H1 (cell line): Measurements from ENCODE around the gene DNAJC28. TPM values are rescaled to one million over a fixed set of nuclear protein-coding genes. Genes with fewer than 3 reads are reported as not detected.

Experiments used
- CTCF ChIA-PET: fragments of 300-600 bp; sonication (Branson Sonifier 250); formaldehyde crosslinking; loops from one replicate; lab custom pipeline; 2021; ENCODE audit not compliant: partially characterized antibody; lab: Charles Lee
- POLR2A ChIA-PET: fragments of 300-600 bp; sonication (Branson Sonifier 250); formaldehyde crosslinking; loops from one replicate; lab custom pipeline; 2021; ENCODE audit warnings: inconsistent platforms; ENCODE audit not compliant: partially characterized antibody; lab: Charles Lee
- DNase-seq, 2 experiments: peaks; one replicate each; pipeline versions ENCODE4 v3.0.0 to v3.0.0-alpha.2; 2010 to 2022; ENCODE audit warnings: low spot score in 2 of 2, low read depth in 1 of 2, mixed read lengths in 1 of 2
- FAIRE-seq: peaks from 2 replicates; lab custom pipeline; 2011; peaks lifted over from hg19 to GRCh38; lab: Jason Lieb, UNC
- H2AFZ ChIP-seq: 2 replicates; pipeline ENCODE4 v1.8.1; 2012; ENCODE audit warnings: low read length, inconsistent platforms
- H2AK5ac ChIP-seq: 2 replicates; pipeline ENCODE4 v1.6.1; 2013; ENCODE audit warnings: low read depth, low read length
- H2BK120ac ChIP-seq: replicated peaks from 2 replicates; pipeline ENCODE3; 2013; ENCODE audit warnings: low read depth, low read length, inconsistent platforms
- H2BK12ac ChIP-seq: 2 replicates; pipeline ENCODE4 v1.6.1; 2013; ENCODE audit warnings: low read depth, low read length
- H2BK15ac ChIP-seq: 2 replicates; pipeline ENCODE4 v1.6.1; 2013; ENCODE audit warnings: low read length
- H2BK20ac ChIP-seq: 2 replicates; pipeline ENCODE4 v1.6.1; 2013; ENCODE audit warnings: low read length
- H2BK5ac ChIP-seq: 2 replicates; pipeline ENCODE4 v1.6.1; 2013; ENCODE audit warnings: low read depth, low read length
- H3K14ac ChIP-seq: 2 replicates; pipeline ENCODE4 v1.6.1; 2013; ENCODE audit warnings: inconsistent platforms; ENCODE audit not compliant: insufficient read length
- H3K18ac ChIP-seq: 2 replicates; pipeline ENCODE4 v1.6.1; 2013; ENCODE audit warnings: low read length; ENCODE audit errors: extremely low read depth
- H3K23ac ChIP-seq: 2 replicates; pipeline ENCODE4 v1.6.1; 2013; ENCODE audit warnings: inconsistent platforms; ENCODE audit not compliant: insufficient read length
- H3K23me2 ChIP-seq: 2 replicates; pipeline ENCODE4 v1.6.1; 2013; ENCODE audit warnings: low read depth, low read length
- H3K27ac ChIP-seq: 2 replicates; pipeline ENCODE4 v1.6.1; 2011; ENCODE audit warnings: low read depth, low read length, inconsistent platforms
- H3K27me3 ChIP-seq, 4 experiments: replicated peaks in 1 of 4; 1 replicate in 1 of 4; 2 replicates in 3 of 4; pipeline versions ENCODE4 v1.6.1 to v1.8.1; 2011 to 2013; ENCODE audit warnings: low read length in 3 of 4, mild to moderate bottlenecking in 3 of 4, inconsistent platforms in 2 of 4, mixed read lengths in 2 of 4, moderate library complexity in 1 of 4; ENCODE audit not compliant: control insufficient read depth in 3 of 4, insufficient read depth in 3 of 4; ENCODE audit errors: extremely low read depth in 1 of 4
- H3K36me3 ChIP-seq, 4 experiments: 2 replicates each; pipeline versions ENCODE4 v1.6.1 to v1.8.1; 2011 to 2013; ENCODE audit warnings: mild to moderate bottlenecking in 4 of 4, low read length in 3 of 4, moderate library complexity in 2 of 4, control low read depth in 1 of 4, inconsistent platforms in 1 of 4; ENCODE audit not compliant: insufficient read depth in 4 of 4, control insufficient read depth in 2 of 4
- H3K4ac ChIP-seq: replicated peaks from 2 replicates; pipeline ENCODE3; 2013; ENCODE audit warnings: low read length, low read depth, mixed read lengths, inconsistent platforms; ENCODE audit not compliant: insufficient read length
- H3K4me1 ChIP-seq, 4 experiments: replicated peaks in 1 of 4; 1 replicate in 1 of 4; 2 replicates in 3 of 4; pipeline versions ENCODE4 v1.6.1 to v1.8.1; 2011 to 2013; ENCODE audit warnings: low read length in 3 of 4, inconsistent platforms in 2 of 4, mixed read lengths in 1 of 4; ENCODE audit not compliant: insufficient read depth in 4 of 4, control insufficient read depth in 3 of 4
- H3K4me2 ChIP-seq, 2 experiments: 2 replicates each; pipeline versions ENCODE4 v1.6.1 to v1.8.1; 2011 to 2013; ENCODE audit warnings: low read depth in 2 of 2, low read length in 2 of 2, control low read depth in 1 of 2, inconsistent platforms in 1 of 2, mild to moderate bottlenecking in 1 of 2; ENCODE audit not compliant: insufficient read depth in 1 of 2
- H3K4me3 ChIP-seq, 4 experiments: fragments of 200-600, 300-600 bp in 1 of 4; sonication (generic), shearing (Covaris generic), sonication (Bioruptor Twin) in 1 of 4; 2 replicates each; pipeline versions ENCODE4 v1.5.1 to v1.8.1; 2011 to 2016; ENCODE audit warnings: low read length in 4 of 4, low read depth in 3 of 4, control low read depth in 2 of 4, inconsistent platforms in 2 of 4, mild to moderate bottlenecking in 2 of 4, mixed read lengths in 1 of 4, moderate library complexity in 1 of 4; ENCODE audit not compliant: insufficient read depth in 2 of 4; ENCODE audit errors: extremely low read depth in 1 of 4
- H3K56ac ChIP-seq: replicated peaks from 2 replicates; pipeline ENCODE3; 2013; ENCODE audit warnings: low read depth, mild to moderate bottlenecking, mixed read lengths, low read length, inconsistent platforms; ENCODE audit not compliant: insufficient read length
- H3K79me1 ChIP-seq: 2 replicates; pipeline ENCODE4 v1.6.1; 2013; ENCODE audit warnings: low read depth, low read length, control low read depth
- H3K79me2 ChIP-seq, 2 experiments: 2 replicates each; pipeline versions ENCODE4 v1.6.1 to v1.8.1; 2012 to 2013; ENCODE audit warnings: low read length in 2 of 2, mild to moderate bottlenecking in 2 of 2, inconsistent platforms in 1 of 2; ENCODE audit not compliant: insufficient read depth in 2 of 2, control insufficient read depth in 1 of 2
- H3K9ac ChIP-seq, 4 experiments: replicated peaks in 1 of 4; 1 replicate in 1 of 4; 2 replicates in 3 of 4; pipeline versions ENCODE4 v1.6.1 to v1.8.1; 2011 to 2013; ENCODE audit warnings: low read depth in 3 of 4, low read length in 3 of 4, control low read depth in 2 of 4, mild to moderate bottlenecking in 2 of 4, moderate library complexity in 2 of 4, inconsistent platforms in 1 of 4; ENCODE audit errors: extremely low read depth in 1 of 4
- H3K9me3 ChIP-seq, 2 experiments: 2 replicates each; pipeline versions ENCODE4 v1.6.1 to v1.8.1; 2012 to 2013; ENCODE audit warnings: mild to moderate bottlenecking in 2 of 2, moderate library complexity in 2 of 2, control low read depth in 1 of 2, inconsistent platforms in 1 of 2, low read depth in 1 of 2, low read length in 1 of 2, mixed read lengths in 1 of 2; ENCODE audit not compliant: insufficient read depth in 2 of 2
- H4K20me1 ChIP-seq, 2 experiments: replicated peaks in 1 of 2; 2 replicates each; pipeline versions ENCODE3 to v1.8.1; 2011 to 2013; ENCODE audit warnings: inconsistent platforms in 2 of 2, low read length in 2 of 2, mild to moderate bottlenecking in 1 of 2; ENCODE audit not compliant: insufficient read depth in 2 of 2, control insufficient read depth in 1 of 2
- H4K5ac ChIP-seq: 2 replicates; pipeline ENCODE4 v1.6.1; 2013; ENCODE audit warnings: low read length, low read depth, mixed read lengths, inconsistent platforms; ENCODE audit not compliant: insufficient read length
- H4K8ac ChIP-seq: 2 replicates; pipeline ENCODE4 v1.8.0; 2013; ENCODE audit warnings: mild to moderate bottlenecking, moderate library complexity, low read length, inconsistent platforms; ENCODE audit not compliant: insufficient read depth; ENCODE audit errors: extremely low read depth
- H4K91ac ChIP-seq: replicated peaks from 2 replicates; pipeline ENCODE3; 2013; ENCODE audit warnings: low read length, mixed read lengths, inconsistent platforms; ENCODE audit not compliant: insufficient read length
- CEBPB ChIP-seq: IDR thresholded peaks from 2 replicates; pipeline ENCODE4 v1.6.1; 2012; ENCODE audit warnings: low read depth, low read length
- CHD1 ChIP-seq: IDR thresholded peaks from 2 replicates; pipeline ENCODE4 v1.6.1; 2012; ENCODE audit warnings: low read depth, low read length, improper control_type of control experiment
- CHD2 ChIP-seq: IDR thresholded peaks from 2 replicates; pipeline ENCODE4 v1.6.1; 2012; ENCODE audit warnings: low read length, improper control_type of control experiment
- EP300 ChIP-seq, 2 experiments: IDR thresholded peaks; 1 replicate in 1 of 2; 2 replicates in 1 of 2; pipeline ENCODE4 v1.6.1; 2011 to 2012; ENCODE audit warnings: low read depth in 2 of 2, low read length in 2 of 2, mild to moderate bottlenecking in 2 of 2, borderline replicate concordance in 1 of 2, inconsistent platforms in 1 of 2, moderate library complexity in 1 of 2
- KDM4A ChIP-seq: IDR thresholded peaks from one replicate; pipeline ENCODE4 v1.7.1; 2012; ENCODE audit warnings: low read depth, mild to moderate bottlenecking, moderate library complexity, low read length, inconsistent platforms; ENCODE audit not compliant: severe bottlenecking
- NRF1 ChIP-seq: IDR thresholded peaks from 2 replicates; pipeline ENCODE4 v1.6.1; 2011; ENCODE audit warnings: mild to moderate bottlenecking, low read depth, low read length, improper control_type of control experiment
- PHF8 ChIP-seq: fragments of 200-600 bp; sonication (generic); conservative IDR thresholded peaks from 2 replicates; pipeline ENCODE4 v1.7.1; 2012; ENCODE audit warnings: low read depth, mild to moderate bottlenecking, inconsistent platforms, low read length, moderate library complexity
- RAD21 ChIP-seq, 2 experiments: IDR thresholded peaks in 1 of 2; conservative IDR thresholded peaks in 1 of 2; 2 replicates each; pipeline ENCODE4 v1.6.1; 2011; ENCODE audit warnings: low read depth in 2 of 2, low read length in 2 of 2, improper control_type of control experiment in 1 of 2, inconsistent platforms in 1 of 2, mild to moderate bottlenecking in 1 of 2, moderate library complexity in 1 of 2
- RFX5 ChIP-seq: IDR thresholded peaks from 2 replicates; pipeline ENCODE4 v1.6.1; 2011; ENCODE audit warnings: low read depth, low read length, improper control_type of control experiment, borderline replicate concordance
- TAF1 ChIP-seq: IDR thresholded peaks from 2 replicates; pipeline ENCODE4 v1.6.1; 2011; ENCODE audit warnings: mild to moderate bottlenecking, low read depth, low read length
- TBP ChIP-seq: IDR thresholded peaks from 2 replicates; pipeline ENCODE4 v1.6.1; 2011; ENCODE audit warnings: low read depth, low read length, improper control_type of control experiment
- WGBS, 2 experiments: shearing (Covaris generic) in 1 of 2; methylation state at CpG; one replicate each; pipeline versions ENCODE4 v1.1.6 to v1.1.7; 2013 to 2015; ENCODE audit warnings: low lambda C conversion rate in 2 of 2, mixed read lengths in 2 of 2, inconsistent platforms in 1 of 2, low coverage in 1 of 2, missing lambda C conversion rate in 1 of 2; ENCODE audit not compliant: insufficient replicate concordance in 2 of 2, insufficient coverage in 1 of 2, insufficient read length in 1 of 2; ENCODE audit errors: extremely low coverage in 1 of 2, missing lambda C conversion rate in 1 of 2; 5-methylcytosine and 5-hydroxymethylcytosine counted together
- polyA plus RNA-seq, 7 experiments: library from polyadenylated mRNA; depleted of rRNA in 3 of 7; stranded (reverse) in 5 of 7; unstranded in 2 of 7; fragments of >200 nt in 5 of 7; fragments of 200-250 nt in 2 of 7; gene quantifications; 1 replicate in 5 of 7; 2 replicates in 1 of 7; 4 replicates in 1 of 7; pipeline versions ENCODE4 v1.2.1 to v1.2.3, GENCODE V29; 2011 to 2013; ENCODE audit warnings: missing spikeins in 2 of 7, mixed read lengths in 2 of 7
- total RNA-seq: library from RNA; stranded (reverse); fragmentation: NEBNext Ultra II Directional; extraction: Animal tissue kit (Norgen Biotek cat#: 25700); gene quantifications from 2 replicates; pipeline ENCODE4 v1.2.1, GENCODE V29; 2021
- TF ChIP-seq, protein P1 (sequence below): IDR thresholded peaks from 2 replicates; pipeline ENCODE4 v1.6.1; 2012; ENCODE audit warnings: low read length, inconsistent platforms

The DNAJC28 gene
- total and polyA plus RNA-seq, 2 of the 8 experiments (the other 6 are each of a cell fraction or from before 2014, with no cell fraction given), result 0.97 to 4.3 TPM

DNA sequence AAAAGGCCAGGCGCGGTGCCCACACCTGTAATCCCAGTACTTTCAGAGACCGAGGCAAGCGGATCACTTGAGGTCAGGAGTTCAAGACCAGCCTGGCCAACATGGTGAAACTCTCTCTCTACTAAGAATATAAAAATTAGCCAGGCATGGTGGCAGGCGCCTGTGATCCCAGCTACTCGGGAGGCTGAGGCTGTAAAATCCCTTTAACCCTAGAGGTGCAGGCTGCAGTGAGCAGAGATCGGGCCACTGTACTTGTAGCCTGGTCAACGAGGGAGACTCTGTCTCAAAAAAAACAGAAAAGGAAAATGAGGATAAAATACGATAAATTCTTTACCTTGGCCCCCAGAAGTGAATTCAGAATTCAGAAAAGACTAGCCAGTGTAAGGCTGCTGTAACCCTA lies 13.3 kb downstream of the DNAJC28 start:
- no peak overlapping the region for H3K18ac ChIP-seq
- H3K27me3 ChIP-seq, result no peaks in the 10 kb centered on the region
- FAIRE-seq, result no peak
- no peak overlapping the region for H2BK12ac ChIP-seq
- H3K4me1 ChIP-seq, result 0 out of 7 replicates have a peak, but pooled peaks cover 0 to 6% (median 0%) of the 10 kb centered on the region in 4 experiments
- no peak overlapping the region for H4K91ac ChIP-seq
- no peak overlapping the region for H3K23ac ChIP-seq
- H3K23me2 ChIP-seq, result peaks cover 10% of the 10 kb centered on the region
- no peak overlapping the region for H2BK15ac ChIP-seq
- H3K79me1 ChIP-seq, result no peaks in the 10 kb centered on the region
- ChIA-PET CTCF (no interaction called here), POLR2A (interaction anchor here (1.4 kb wide), 1 partner anchor 13 kb away, joined by 3 read pairs; the partner anchor contains the start of gene DNAJC28)
- WGBS, 2 experiments, result 81% methylated on average over 9 of the region's 9 CpGs; no CpG with 5 or more reads in 1 of the 2 experiments
- H4K20me1 ChIP-seq, result peaks cover 2% of the 10 kb centered on the region in 2 experiments
- no peaks in the 10 kb centered on the region for H3K36me3 ChIP-seq
- H3K4ac ChIP-seq, result no peak overlapping the region
- H2AK5ac ChIP-seq, result no peak overlapping the region
- no peak overlapping the region for H2BK120ac ChIP-seq
- peak overlapping the region; percentile 32 to 87 (median 76); a peak in 6 of 8 replicates for H3K4me3 ChIP-seq
- no peak overlapping the region for H4K5ac ChIP-seq
- peak overlapping the region in 1 of 4 experiments; percentile 33; a peak in 1 of 7 replicates for H3K9ac ChIP-seq
- H2BK5ac ChIP-seq, result no peak overlapping the region
- H3K27ac ChIP-seq, result no peak overlapping the region
- H3K79me2 ChIP-seq, result peaks cover 0 to 12% of the 10 kb centered on the region in 2 experiments; a peak in 1 of 4 replicates
- TF ChIP-seq EP300 (IDR thresholded peaks at IDR 0.05; ENCODE audit: borderline replicate concordance in 1 of 2, low read depth in 2 of 2, low read length in 2 of 2) (no peak), TBP (no peak), KDM4A (no peak), RFX5 (no peak), NRF1 (no peak), CHD1 (no peak), TAF1 (no peak), PHF8 (no peak), CEBPB (no peak), RAD21 (IDR thresholded peaks at IDR 0.05 in 1 of 2, conservative IDR thresholded peaks at IDR 0.05 in 1 of 2; ENCODE audit: low read depth in 2 of 2, low read length in 2 of 2) (no peak), CHD2 (no peak)
- TF ChIP-seq, protein P1, sequence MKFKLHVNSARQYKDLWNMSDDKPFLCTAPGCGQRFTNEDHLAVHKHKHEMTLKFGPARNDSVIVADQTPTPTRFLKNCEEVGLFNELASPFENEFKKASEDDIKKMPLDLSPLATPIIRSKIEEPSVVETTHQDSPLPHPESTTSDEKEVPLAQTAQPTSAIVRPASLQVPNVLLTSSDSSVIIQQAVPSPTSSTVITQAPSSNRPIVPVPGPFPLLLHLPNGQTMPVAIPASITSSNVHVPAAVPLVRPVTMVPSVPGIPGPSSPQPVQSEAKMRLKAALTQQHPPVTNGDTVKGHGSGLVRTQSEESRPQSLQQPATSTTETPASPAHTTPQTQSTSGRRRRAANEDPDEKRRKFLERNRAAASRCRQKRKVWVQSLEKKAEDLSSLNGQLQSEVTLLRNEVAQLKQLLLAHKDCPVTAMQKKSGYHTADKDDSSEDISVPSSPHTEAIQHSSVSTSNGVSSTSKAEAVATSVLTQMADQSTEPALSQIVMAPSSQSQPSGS, result no peak
- no peaks in the 10 kb centered on the region for H3K9me3 ChIP-seq
- peak overlapping the region; percentile 77 to 95 for H3K4me2 ChIP-seq
- H3K14ac ChIP-seq, result no peak overlapping the region
- no peak overlapping the region for H2BK20ac ChIP-seq
- no peak overlapping the region for H2AFZ ChIP-seq
- H3K56ac ChIP-seq, result no peak overlapping the region
- H4K8ac ChIP-seq, result no peak overlapping the region
- no peak for DNase-seq
